ENCODE measurements around the gene PARVA.

- TF ChIP-seq EP300 (IDR thresholded peaks at IDR 0.05), result no peak
- TF ChIP-seq CTCF (IDR thresholded peaks at IDR 0.05), result no peak
- TF ChIP-seq POLR2AphosphoS5 (IDR thresholded peaks at IDR 0.05), result no peak
- TF ChIP-seq POLR2A (IDR thresholded peaks at IDR 0.05), result no peak
Measured at GRCh38 chr11:12404436-12404835, 27.1 kb downstream of the PARVA start.

Data from stomach (tissue), 4 donors.